GM19193 (cell line): ENCODE results near the gene GTF3C6.

Experiments used
- POLR2A ChIP-seq: IDR thresholded peaks from 4 replicates; pipeline ENCODE4 v1.6.1; 2011; ENCODE audit not compliant: insufficient read depth, insufficient read length; ENCODE audit errors: extremely low read depth

GTF3C6 gene

DNA sequence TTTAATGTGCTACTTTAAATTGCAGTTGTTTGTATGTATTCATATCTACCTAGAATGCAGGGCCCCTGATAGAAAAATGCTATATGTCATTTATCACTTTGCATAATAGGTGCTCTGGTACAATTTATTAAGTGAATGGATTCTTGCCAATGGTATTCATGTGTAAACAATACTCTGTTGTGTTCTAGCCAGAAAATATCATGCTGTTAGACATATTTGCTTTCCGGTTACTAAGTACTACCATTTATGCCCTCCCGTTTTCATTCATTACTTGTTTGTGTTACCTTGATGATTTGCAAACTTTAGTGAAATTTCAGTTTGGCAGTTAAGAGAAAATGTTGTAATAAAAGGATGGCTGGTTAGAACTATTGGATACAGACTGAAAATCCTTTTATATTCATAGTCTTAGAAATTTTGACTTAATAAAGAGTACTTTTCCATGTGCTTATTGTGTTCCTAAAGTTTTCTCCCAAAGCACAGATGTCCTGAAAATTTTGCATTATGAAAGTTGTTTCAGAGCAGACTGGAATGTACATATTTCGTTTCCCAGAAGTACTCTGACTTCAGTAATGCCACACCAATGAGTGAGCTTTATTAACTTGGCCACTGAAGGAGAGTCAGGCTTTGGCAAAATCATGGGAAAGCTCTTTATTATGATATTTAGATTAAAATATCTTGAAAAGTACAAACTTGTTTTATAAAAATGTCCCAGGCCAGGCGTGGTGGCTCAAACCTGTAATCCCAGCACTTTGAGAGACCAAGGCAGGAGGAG lies 54.8 kb downstream of the GTF3C6 start:
- no peak for TF ChIP-seq POLR2A

DNA sequence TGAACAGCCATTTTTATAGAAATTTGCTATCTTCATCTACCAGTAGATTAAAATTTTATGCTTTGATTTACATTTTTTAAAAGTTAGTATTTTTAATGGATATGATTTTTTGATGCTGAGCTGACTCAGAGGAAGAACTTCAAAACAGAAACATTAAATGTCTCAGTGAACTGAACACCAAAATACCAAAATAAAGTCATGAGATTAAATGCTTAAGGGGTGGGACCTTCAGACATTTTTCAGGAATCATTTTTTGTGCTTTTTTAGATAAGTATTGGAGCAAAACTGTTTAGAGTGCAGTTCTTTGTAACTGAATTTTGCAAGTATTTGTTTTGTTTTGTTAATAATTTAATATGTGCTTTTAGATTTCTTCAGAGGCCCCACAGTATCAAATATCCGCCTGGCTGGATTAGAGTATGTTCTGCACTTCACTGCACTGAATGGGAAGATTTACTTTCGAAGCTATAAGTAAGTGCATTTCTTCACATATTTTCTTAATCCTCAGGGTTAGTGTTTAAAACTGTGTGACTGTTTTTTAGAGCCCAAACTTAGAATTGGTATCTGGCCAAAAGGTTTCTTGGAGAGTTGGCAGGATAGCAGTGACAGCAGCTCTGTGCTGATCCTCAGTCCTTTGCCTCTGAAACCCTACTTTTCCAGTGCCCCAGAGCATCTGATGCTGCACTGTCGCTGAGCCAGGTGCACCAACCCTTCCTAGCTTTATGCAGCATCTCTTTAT lies 57.1 kb downstream of the GTF3C6 start:
- TF ChIP-seq POLR2A, result no peak
